Mesenteric fat pad (tissue), 1 donor: ENCODE results near the gene SMDT1. TPM values are rescaled to one million over a fixed set of nuclear protein-coding genes. Genes with fewer than 3 reads are reported as not detected.
"Not testable (repeated sequence)": the region's sequence is repeated elsewhere in the genome, so short reads cannot be mapped to it uniquely, and the experiment has no call there.

Experiments
- DNase-seq: peaks from one replicate; pipeline ENCODE4 v3.0.0-alpha.2; 2020; ENCODE audit warnings: low spot score
- total RNA-seq: library from RNA; stranded (reverse); fragmentation: NEBNext Ultra II Directional; extraction: Animal tissue kit (Norgen Biotek cat#: 25700); gene quantifications from one replicate; pipeline ENCODE4 v1.2.1, GENCODE V29; 2021
- donor health status: DM: yes; HTN: yes; CAD: no.

SMDT1 gene
- total RNA-seq, 1 donor from 2014 or later, result 69.3 TPM

DNA sequence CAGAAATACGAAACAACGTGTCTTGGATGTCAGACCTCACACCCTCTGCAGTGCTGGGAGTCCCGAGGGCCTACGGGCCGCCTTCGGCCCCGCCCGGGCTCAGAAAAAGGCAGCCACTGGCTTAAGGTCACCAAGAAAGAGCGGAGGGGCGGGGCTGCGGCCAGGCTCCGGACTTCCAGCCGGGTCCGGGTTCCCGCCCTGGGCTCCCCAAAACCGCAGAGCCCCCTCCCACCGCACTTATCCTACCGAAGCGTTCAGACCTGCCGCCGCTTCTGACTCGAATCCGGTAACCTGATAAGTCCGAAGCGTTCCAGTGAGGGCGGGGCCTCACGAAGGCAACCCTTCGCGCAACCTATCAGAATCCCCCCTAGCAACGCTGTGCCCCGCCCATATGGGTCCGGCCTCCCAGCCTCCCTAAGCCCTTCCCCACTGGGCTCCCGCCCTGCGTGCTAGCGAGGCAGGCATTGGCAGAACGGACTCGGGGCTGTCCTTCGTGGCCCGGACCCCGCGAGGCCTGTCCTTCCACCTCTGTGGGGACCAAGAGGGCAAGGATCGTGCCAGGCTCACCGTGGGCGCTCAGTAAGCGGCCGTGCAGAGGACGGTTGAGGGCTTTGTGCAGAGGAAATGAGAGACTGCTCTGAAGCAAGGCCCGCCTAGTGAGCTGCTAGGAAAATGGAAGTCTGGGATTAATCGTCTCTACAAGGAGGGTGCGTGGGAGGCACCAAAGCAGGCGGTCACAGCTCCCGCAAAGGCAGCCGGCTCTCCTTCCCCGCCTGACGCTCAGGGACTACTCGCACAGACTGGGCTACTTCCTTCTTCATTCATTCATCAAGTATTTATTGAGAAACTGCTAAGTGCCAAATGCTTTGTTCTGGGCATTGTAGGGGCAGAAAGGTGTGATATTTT lies 8.7 kb upstream of the SMDT1 start, which contains the start of gene NAGA:
Gene NAGA (minus strand): TSS at position 296 of the 906 bp plus-strand sequence. CDS start 515 bp downstream, outside the sequence.
- peak; percentile 97 for DNase-seq

- DNase-seq, result peak; percentile 35
Measured at GRCh38 chr22:42071508-42071907, 8.0 kb upstream of the SMDT1 start.

DNA sequence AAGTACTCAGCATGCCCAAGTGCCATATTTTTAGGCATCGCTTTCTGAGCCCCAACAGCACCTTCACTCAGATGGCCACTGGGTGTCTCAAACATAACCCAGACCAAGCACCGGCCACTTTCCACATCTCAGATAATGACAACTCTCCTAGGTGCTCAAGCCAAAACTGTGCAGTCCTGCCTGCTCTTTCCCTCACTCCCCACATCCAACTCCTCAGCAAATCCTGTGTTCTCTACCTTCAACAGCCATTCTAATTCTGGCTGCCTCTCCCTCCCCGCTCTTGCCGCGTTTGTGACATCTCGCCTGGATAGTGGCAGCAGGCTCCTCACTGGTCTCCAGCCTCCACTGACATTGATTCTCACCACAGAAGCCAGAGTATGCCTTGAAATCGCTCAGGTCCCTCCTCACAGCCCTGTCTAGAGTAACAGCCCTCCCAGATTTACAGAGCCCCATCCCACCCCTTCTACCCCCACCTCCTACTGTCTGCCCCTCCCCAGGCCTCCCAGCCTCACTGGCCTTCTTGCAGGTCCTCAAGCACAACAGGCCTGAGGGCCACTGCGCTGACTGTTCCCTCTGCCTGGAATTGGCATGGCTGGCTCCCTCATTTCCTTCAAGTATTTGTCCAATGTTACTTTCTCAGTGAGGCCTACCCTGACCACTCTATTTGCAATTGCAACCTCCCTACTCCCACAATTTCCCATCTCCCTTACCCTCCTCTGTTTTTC lies 6.7 kb upstream of the SMDT1 start:
- DNase-seq, result peak; percentile 65

DNA sequence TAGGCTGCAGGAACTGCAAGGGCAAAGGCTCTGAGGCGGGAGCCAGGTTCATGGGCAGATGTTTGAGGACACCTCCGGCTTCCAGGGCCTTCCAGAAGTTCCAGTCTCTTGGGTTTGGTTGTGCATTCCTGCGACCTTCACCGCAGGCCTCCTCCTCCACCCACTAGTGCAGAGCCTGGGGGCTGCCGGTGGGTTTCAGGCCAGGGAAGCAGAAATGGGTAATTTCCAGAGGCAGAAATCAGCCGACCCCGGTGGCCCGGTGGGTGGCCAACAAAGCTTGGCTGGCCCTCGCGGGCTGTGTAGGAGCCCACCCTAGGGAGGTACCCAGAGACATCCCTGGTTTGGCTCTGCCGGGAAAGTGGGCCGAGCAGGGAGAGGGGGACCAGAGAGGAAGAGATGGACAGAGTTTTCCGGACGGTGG lies 5.9 kb upstream of the SMDT1 start:
- DNase-seq, result peak; percentile 85

GRCh38 chr22:42074132-42074811 lies 5.2 kb upstream of the SMDT1 start, which contains the start of gene PHETA2:
PHETA2 (plus strand) TSS chr22:42074248; CDS start chr22:42077294, 3,046 bp downstream.
- peak; percentile 90 for DNase-seq

- peak; percentile 53 for DNase-seq
Measured at GRCh38 chr22:42074846-42075676, 4.4 kb upstream of the SMDT1 start.

DNA sequence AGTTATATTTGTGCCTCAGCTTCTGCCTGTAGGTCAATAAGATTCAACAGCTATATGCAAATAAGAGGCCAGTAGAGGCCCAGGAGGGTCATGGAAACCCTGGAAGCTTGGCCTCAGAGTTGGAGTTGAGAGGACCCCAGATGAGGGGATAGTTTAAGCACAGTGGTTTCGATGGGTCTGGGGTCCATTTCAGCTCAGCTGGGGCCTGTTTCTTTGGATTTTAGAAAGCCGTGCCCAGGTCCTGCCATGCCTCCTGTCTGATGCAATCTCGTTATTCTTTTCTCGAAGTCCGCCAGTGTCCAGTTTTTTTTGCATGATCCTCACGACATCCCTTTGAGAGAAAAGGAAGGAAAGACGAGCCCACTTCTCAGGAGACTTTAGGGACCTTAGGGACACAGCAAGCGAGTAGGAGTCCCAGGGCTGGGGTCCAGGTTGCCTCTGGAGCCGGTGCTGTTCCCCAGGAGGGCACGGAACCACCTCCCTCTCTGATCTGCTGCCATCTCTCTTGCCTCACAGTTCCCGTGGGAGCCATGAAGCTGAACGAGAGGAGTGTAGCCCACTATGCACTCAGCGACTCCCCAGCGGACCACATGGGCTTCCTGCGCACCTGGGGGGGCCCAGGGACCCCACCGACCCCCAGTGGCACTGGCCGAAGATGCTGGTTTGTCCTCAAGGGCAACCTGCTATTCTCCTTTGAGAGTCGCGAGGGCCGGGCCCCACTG lies 2.6 kb upstream of the SMDT1 start:
- peak; percentile 53 for DNase-seq

DNA sequence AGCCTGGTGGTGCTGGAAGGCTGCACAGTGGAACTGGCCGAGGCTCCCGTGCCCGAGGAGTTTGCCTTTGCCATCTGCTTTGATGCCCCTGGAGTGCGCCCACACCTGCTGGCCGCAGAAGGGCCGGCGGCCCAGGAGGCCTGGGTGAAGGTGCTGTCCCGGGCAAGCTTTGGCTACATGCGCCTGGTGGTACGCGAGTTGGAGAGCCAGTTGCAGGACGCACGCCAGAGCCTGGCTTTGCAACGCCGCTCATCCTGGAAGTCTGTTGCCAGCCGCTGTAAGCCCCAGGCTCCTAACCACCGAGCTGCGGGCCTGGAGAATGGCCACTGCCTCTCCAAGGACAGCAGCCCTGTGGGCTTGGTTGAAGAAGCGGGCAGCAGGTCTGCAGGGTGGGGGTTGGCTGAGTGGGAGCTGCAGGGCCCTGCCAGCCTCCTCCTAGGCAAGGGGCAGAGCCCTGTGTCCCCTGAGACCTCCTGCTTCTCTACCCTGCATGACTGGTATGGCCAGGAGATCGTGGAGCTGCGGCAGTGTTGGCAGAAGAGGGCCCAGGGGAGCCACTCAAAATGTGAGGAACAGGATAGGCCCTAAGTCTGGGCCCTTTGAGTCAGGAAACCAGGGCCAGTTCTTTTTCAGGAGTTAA lies 1.9 kb upstream of the SMDT1 start:
- peak; percentile 86 for DNase-seq

DNA sequence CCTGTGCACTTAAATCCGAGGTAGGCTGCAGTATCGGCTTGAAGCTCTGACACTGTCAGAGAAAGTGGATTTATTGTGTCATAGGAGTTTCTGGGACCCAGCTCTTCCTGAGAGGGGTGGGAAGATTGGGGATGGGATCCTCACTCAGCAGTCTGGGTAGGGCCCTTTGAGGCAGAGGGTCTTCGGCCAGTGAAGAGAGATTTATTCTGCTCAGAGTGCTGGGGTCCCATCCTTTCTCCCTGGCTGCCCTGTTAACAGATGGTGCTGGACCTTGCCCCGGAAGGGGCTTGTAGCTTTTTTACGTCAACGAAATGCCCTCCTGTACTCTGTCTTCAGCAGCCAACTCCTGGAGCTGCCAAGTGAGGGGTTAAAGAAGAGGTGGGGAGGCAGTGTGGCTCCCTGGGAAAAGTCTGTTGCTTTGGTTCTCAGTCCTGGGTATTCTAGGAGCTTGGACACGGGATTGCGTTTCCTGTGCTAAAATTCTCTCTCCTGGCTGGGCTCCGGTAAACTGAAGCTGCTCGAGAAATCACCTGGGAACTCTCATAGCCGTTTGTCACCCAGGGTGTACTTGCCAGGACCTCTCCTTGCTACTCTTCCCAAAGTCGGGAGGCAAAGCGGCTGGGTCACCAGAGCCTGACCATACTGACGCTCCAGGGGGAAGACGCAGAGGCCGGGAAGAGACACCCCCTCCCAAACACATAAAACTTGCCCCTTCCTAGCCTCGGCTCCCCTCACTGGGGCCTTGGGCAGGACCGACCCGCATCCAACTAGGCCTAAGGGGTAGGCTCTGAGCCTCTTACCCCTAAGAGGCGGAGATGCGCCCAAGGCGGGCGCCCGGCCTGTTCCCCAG lies 806 bp upstream of the SMDT1 start:
- DNase-seq, result peak; percentile 89

- peak; percentile 39 for DNase-seq
Measured at GRCh38 chr22:42080287-42080686, 787 bp downstream of the SMDT1 start.

DNA sequence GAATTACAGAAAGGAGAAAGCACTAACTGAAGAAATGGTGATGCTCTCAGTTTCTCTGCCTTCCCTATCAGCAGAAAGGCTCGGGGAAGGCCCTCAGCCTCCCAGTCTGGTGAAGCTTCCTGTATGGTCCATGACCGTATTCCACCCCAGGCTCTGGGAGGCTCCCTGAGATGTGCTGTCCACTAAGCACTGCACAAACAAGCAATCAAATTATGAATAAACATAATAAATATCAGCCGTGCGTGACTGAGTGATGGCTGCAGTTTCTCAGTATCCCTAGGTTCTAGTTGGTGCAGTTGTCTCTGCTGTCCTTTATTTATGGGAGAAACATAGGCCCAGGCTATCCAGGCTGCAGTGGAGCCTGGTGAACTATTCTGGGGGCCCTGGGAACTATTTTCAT lies 3.6 kb downstream of the SMDT1 start:
- peak; percentile 26 for DNase-seq

GRCh38 chr22:42084874-42085273 lies 5.4 kb downstream of the SMDT1 start:
- DNase-seq, result no peak

DNA sequence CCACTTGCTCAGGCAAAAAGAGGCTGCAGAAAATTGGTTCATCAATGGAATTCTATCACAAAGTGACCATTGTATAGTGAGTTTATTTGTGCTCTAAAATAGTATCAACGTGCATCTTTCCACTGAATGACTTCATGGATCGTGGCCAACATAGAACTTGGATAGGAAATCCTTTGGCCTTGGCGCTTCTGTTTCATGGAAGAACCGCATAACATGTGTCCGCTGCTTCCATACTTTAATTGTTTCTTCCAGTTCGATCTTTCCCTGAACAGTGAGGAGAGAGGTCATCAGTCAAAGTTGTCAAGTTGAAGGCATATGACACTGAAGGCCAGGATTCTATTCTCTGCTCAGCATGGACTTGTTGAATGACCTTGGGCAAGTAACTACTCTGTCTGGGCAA lies 6.6 kb downstream of the SMDT1 start:
- DNase-seq, result no peak

DNA sequence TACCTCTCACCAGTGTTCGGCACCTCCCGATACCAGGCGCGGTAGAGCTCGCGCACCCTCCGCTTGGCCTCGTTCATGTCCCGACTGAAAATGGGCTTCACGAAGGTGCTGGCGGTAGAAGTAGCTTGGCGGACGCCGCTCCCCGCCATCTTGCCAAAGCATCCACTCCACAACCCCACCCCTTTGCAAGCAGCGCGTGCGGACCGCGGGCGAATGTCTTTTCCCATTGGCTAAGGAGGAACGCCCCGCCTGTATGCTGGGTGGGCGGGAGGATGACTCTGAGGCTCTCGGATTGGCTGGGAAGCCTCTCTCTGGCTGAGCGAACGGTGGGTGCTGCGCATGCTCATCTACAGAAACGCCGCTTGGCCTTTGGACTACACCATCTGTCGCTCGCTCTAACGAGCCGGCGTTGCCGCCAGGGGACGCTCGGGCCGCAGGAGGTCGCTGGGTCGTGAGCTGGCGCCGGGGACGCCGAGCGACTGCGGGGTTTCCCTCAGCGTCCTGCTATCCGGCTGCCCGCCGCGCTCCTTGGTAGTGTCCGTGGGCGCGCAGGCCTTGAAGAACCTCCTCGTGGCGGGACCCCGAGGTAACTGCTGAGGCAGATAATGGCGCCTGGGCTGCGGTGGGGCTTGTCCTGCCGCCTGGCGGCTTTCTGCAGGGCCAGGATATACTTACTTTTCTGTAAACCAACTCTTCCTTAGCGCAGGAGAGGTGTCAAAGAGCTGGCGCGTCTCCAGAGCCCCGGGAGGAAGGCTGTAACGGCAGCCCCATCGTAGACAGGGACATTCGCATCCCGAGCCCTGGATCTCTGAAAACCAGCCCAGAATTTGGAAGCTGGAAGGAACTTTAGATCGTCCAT lies 11.3 kb downstream of the SMDT1 start, which contains the start of gene NDUFA6:
Gene NDUFA6 (minus strand): TSS at position 177 of the 859 bp plus-strand sequence. CDS start 28 bp downstream, at position 149.
- DNase-seq, result peak; percentile 98

- DNase-seq, result no peak
Measured at GRCh38 chr22:42091455-42091782, 11.9 kb downstream of the SMDT1 start.

GRCh38 chr22:42101199-42101598 lies 21.7 kb downstream of the SMDT1 start:
- DNase-seq, result no peak

DNA sequence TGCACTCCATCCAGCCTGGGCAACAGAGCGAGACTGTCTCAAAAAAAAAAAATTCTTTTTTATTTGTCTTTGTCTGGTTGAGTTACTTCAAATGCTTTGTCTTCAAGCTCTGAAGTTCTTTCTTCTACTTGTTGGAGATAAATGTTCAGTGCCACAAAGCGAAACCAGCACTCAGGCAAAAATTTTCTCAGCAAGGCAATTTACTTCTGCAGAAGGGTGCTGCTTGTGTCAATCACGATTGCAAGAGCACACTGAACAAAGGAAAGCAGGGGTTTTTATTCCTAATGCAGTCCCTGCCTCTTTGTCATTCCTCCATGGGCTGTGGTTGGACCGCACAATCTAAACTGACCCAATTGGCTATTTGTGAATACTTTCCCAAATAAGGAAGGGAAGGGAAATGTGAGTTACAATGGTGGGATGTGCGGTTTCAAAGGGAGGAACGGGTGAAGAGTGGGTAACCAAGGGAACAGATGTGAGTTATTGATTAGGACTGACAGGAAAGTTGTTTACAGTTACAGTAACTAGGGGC lies 24.9 kb downstream of the SMDT1 start:
- DNase-seq, result not testable (repeated sequence)
